ENCODE measurements around the gene RNF43. TPM values are rescaled to one million over a fixed set of nuclear protein-coding genes. Genes with fewer than 3 reads are reported as not detected.
A peak's percentile ranks its signal among the peaks of the same experiment; 100 is the strongest.

The RNF43 gene
- total and polyA plus RNA-seq, 2 of the 13 experiments (the other 11 are each of a cell fraction or from before 2014, with no cell fraction given): 31.0 to 53.4 TPM

DNA sequence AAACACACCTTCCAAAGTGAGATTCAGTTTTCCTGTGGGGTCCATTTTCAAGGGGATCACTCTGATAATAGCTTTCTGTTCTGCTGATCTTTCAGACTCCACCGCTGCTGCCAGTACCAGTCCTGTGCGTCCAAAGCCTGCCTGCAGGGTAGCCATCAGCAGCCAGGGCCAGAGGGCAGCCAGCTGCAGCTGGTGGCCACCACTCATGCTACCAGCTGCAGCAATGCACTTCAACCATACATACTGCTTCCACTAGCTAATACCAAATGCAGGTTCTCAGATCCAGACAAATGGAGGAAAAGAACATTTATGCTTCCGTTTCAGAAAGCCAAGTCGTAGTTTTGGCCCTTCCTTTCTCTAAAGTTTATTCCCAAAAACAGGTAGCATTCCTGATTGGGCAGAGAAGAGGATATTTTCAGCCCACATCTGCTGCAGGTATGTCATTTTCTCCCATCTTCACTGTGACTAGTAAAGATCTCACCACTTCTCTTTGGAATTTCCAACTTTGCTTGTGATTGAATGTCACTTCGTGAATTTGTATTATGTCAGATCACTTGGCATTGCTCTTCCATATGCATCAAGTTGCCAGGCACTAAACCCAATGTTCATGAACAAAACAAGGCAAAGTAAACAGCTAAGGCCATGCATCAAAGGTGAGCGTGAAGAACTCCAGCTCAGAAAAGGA lies 1.8 kb downstream of the RNF43 start (continued):
- TF ChIP-seq ZNF83 (CRISPR knock-in tag; IDR thresholded peaks at IDR 0.05; ENCODE audit: borderline replicate concordance): no peak
- no peak for TF ChIP-seq FOXK2 (IDR thresholded peaks at IDR 0.05)
- TF ChIP-seq FLYWCH1 (CRISPR knock-in tag; IDR thresholded peaks at IDR 0.05): no peak
- TF ChIP-seq NRL (CRISPR knock-in tag; IDR thresholded peaks at IDR 0.05; ENCODE audit: borderline replicate concordance): no peak
- TF ChIP-seq HHEX (CRISPR knock-in tag; IDR thresholded peaks at IDR 0.05): no peak
- TF ChIP-seq KDM6A (CRISPR knock-in tag; IDR thresholded peaks at IDR 0.05; ENCODE audit: low read depth): no peak
- TF ChIP-seq SOX5 (CRISPR knock-in tag; IDR thresholded peaks at IDR 0.05; ENCODE audit: borderline replicate concordance): 0 out of 2 replicates have a peak, but pooled peaks have one; percentile 5
- no peak for TF ChIP-seq FOXP1 (IDR thresholded peaks at IDR 0.05)
- TF ChIP-seq FOXP1 (CRISPR knock-in tag; IDR thresholded peaks at IDR 0.05): no peak
- TF ChIP-seq SRSF4 (IDR thresholded peaks at IDR 0.05; ENCODE audit: low read depth, low read length, poor library complexity, severe bottlenecking): no peak
- 0 out of 2 replicates have a peak, but pooled peaks have one; percentile 7 for TF ChIP-seq ZSCAN29 (CRISPR knock-in tag; conservative IDR thresholded peaks at IDR 0.05)
- TF ChIP-seq, protein P1, sequence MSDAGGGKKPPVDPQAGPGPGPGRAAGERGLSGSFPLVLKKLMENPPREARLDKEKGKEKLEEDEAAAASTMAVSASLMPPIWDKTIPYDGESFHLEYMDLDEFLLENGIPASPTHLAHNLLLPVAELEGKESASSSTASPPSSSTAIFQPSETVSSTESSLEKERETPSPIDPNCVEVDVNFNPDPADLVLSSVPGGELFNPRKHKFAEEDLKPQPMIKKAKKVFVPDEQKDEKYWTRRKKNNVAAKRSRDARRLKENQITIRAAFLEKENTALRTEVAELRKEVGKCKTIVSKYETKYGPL (CRISPR knock-in tag; IDR thresholded peaks at IDR 0.05): no peak
- peak; percentile 45; the same call in 1 of the 2 replicates for TF ChIP-seq ZNF788 (CRISPR knock-in tag; IDR thresholded peaks at IDR 0.05; ENCODE audit: borderline replicate concordance)
- TF ChIP-seq FIP1L1 (IDR thresholded peaks at IDR 0.05; ENCODE audit: borderline replicate concordance, insufficient read depth, low read depth, low read length): no peak
- TF ChIP-seq, protein P2, sequence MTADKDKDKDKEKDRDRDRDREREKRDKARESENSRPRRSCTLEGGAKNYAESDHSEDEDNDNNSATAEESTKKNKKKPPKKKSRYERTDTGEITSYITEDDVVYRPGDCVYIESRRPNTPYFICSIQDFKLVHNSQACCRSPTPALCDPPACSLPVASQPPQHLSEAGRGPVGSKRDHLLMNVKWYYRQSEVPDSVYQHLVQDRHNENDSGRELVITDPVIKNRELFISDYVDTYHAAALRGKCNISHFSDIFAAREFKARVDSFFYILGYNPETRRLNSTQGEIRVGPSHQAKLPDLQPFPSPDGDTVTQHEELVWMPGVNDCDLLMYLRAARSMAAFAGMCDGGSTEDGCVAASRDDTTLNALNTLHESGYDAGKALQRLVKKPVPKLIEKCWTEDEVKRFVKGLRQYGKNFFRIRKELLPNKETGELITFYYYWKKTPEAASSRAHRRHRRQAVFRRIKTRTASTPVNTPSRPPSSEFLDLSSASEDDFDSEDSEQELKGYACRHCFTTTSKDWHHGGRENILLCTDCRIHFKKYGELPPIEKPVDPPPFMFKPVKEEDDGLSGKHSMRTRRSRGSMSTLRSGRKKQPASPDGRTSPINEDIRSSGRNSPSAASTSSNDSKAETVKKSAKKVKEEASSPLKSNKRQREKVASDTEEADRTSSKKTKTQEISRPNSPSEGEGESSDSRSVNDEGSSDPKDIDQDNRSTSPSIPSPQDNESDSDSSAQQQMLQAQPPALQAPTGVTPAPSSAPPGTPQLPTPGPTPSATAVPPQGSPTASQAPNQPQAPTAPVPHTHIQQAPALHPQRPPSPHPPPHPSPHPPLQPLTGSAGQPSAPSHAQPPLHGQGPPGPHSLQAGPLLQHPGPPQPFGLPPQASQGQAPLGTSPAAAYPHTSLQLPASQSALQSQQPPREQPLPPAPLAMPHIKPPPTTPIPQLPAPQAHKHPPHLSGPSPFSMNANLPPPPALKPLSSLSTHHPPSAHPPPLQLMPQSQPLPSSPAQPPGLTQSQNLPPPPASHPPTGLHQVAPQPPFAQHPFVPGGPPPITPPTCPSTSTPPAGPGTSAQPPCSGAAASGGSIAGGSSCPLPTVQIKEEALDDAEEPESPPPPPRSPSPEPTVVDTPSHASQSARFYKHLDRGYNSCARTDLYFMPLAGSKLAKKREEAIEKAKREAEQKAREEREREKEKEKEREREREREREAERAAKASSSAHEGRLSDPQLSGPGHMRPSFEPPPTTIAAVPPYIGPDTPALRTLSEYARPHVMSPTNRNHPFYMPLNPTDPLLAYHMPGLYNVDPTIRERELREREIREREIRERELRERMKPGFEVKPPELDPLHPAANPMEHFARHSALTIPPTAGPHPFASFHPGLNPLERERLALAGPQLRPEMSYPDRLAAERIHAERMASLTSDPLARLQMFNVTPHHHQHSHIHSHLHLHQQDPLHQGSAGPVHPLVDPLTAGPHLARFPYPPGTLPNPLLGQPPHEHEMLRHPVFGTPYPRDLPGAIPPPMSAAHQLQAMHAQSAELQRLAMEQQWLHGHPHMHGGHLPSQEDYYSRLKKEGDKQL (CRISPR knock-in tag; IDR thresholded peaks at IDR 0.05; ENCODE audit: low read depth): no peak
- TF ChIP-seq, protein P3, sequence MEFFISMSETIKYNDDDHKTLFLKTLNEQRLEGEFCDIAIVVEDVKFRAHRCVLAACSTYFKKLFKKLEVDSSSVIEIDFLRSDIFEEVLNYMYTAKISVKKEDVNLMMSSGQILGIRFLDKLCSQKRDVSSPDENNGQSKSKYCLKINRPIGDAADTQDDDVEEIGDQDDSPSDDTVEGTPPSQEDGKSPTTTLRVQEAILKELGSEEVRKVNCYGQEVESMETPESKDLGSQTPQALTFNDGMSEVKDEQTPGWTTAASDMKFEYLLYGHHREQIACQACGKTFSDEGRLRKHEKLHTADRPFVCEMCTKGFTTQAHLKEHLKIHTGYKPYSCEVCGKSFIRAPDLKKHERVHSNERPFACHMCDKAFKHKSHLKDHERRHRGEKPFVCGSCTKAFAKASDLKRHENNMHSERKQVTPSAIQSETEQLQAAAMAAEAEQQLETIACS (CRISPR knock-in tag; IDR thresholded peaks at IDR 0.05): no peak
- TF ChIP-seq PCBP2 (optimal IDR thresholded peaks at IDR 0.05; ENCODE audit: low read depth, low read length, poor library complexity, severe bottlenecking): no peak
- peak; percentile 70; the same call in 1 of the 2 replicates for TF ChIP-seq MTA1 (CRISPR knock-in tag; IDR thresholded peaks at IDR 0.05; ENCODE audit: borderline replicate concordance)
- TF ChIP-seq PITX1 (CRISPR knock-in tag; IDR thresholded peaks at IDR 0.05): peak; percentile 72; the same call in 1 of the 2 replicates
- no peak for TF ChIP-seq SP1 (IDR thresholded peaks at IDR 0.05)
- TF ChIP-seq SP1 (CRISPR knock-in tag; IDR thresholded peaks at IDR 0.05): no peak
- TF ChIP-seq, protein P4, sequence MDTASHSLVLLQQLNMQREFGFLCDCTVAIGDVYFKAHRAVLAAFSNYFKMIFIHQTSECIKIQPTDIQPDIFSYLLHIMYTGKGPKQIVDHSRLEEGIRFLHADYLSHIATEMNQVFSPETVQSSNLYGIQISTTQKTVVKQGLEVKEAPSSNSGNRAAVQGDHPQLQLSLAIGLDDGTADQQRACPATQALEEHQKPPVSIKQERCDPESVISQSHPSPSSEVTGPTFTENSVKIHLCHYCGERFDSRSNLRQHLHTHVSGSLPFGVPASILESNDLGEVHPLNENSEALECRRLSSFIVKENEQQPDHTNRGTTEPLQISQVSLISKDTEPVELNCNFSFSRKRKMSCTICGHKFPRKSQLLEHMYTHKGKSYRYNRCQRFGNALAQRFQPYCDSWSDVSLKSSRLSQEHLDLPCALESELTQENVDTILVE (CRISPR knock-in tag; IDR thresholded peaks at IDR 0.05): peak; percentile 55; the same call in 1 of the 2 replicates
- TF ChIP-seq NFYB (CRISPR knock-in tag; IDR thresholded peaks at IDR 0.05): no peak
